ENCODE results near the gene SPRR2D. TPM values are rescaled to one million over a fixed set of nuclear protein-coding genes. Genes with fewer than 3 reads are reported as not detected.

Gene SPRR2D
- polyA plus RNA-seq, 1 donor (not counting 4 experiments of a cell fraction or from before 2014, with no cell fraction given), result 6.6 TPM

- TF ChIP-seq EZH2 (IDR thresholded peaks at IDR 0.05; ENCODE audit: low read length) (no peak), CTCF (optimal IDR thresholded peaks at IDR 0.05 in 1 of 3, IDR thresholded peaks at IDR 0.05 in 1 of 3, conservative IDR thresholded peaks at IDR 0.05 in 1 of 3; ENCODE audit: extremely low read depth in 1 of 3, insufficient read depth in 2 of 3, low read length in 3 of 3) (no peak)
- no peaks in the 10 kb centered on the region for H3K9me3 ChIP-seq (ENCODE audit: control insufficient read depth, low read depth, low read length)
- no peaks in the 10 kb centered on the region for H4K20me1 ChIP-seq (ENCODE audit: control insufficient read depth, extremely low read depth, insufficient read depth, low read length)
- H3K27ac ChIP-seq (ENCODE audit: control insufficient read depth, insufficient read depth, low read length), result no peak within 1 kb of the TSS
- no peaks in the 10 kb centered on the region for H3K79me2 ChIP-seq (ENCODE audit: control insufficient read depth, insufficient read depth, low read length)
- no peaks in the 10 kb centered on the region for H3K36me3 ChIP-seq (ENCODE audit: control insufficient read depth in 2 of 2, extremely low read depth in 1 of 2, insufficient read depth in 2 of 2, low read length in 2 of 2)
- DNase-seq (ENCODE audit: low read depth, low spot score), result no peak
- H3K4me2 ChIP-seq (ENCODE audit: control insufficient read depth, extremely low read depth, insufficient read depth, low read depth, low read length), result no peak within 1 kb of the TSS
- H3K4me3 ChIP-seq (ENCODE audit: control insufficient read depth in 2 of 3, extremely low read depth in 1 of 3, insufficient read depth in 2 of 3, low read depth in 1 of 3, low read length in 3 of 3), result no peak within 1 kb of the TSS
- H3K27me3 ChIP-seq (ENCODE audit: control insufficient read depth, extremely low read depth, insufficient read depth, low read length), result no peaks in the 10 kb centered on the region
- H3K9ac ChIP-seq (ENCODE audit: control insufficient read depth, extremely low read depth, insufficient read depth, low read length), result no peak within 1 kb of the TSS
- no peaks in the 10 kb centered on the region for H3K9me1 ChIP-seq (ENCODE audit: control insufficient read depth, extremely low read depth, insufficient read depth, low read length)
- H3K4me1 ChIP-seq (ENCODE audit: control insufficient read depth, extremely low read depth, insufficient read depth, low read length), result no peaks in the 10 kb centered on the region
- no peak for FAIRE-seq
- dilution Hi-C loops (cut with MboI; ENCODE audit: extremely low pct_ligation_motif_present, low sequenced_read_pairs), result no loop called here
- H2AFZ ChIP-seq (ENCODE audit: control insufficient read depth, low read length), result no peak within 1 kb of the TSS
Observed at GRCh38 chr1:153071511-153071910, 30.6 kb upstream of the SPRR2D start, which contains the start of gene SPRR2B. TSS of gene SPRR2B (minus strand) at chr1:153071611. CDS start at chr1:153070839, 772 bp downstream.

- Histone ChIP-seq H2AFZ (ENCODE audit: control insufficient read depth, low read length) (no peak overlapping the region), H3K9me3 (ENCODE audit: control insufficient read depth, low read depth, low read length) (no peaks in the 10 kb centered on the region), H3K4me1 (ENCODE audit: control insufficient read depth, extremely low read depth, insufficient read depth, low read length) (no peaks in the 10 kb centered on the region), H3K27ac (ENCODE audit: control insufficient read depth, insufficient read depth, low read length) (no peak overlapping the region), H3K4me2 (ENCODE audit: control insufficient read depth, extremely low read depth, insufficient read depth, low read depth, low read length) (no peak overlapping the region), H3K79me2 (ENCODE audit: control insufficient read depth, insufficient read depth, low read length) (no peaks in the 10 kb centered on the region), H3K36me3 (ENCODE audit: control insufficient read depth in 2 of 2, extremely low read depth in 1 of 2, insufficient read depth in 2 of 2, low read length in 2 of 2) (no peaks in the 10 kb centered on the region), H3K9me1 (ENCODE audit: control insufficient read depth, extremely low read depth, insufficient read depth, low read length) (no peaks in the 10 kb centered on the region), H4K20me1 (ENCODE audit: control insufficient read depth, extremely low read depth, insufficient read depth, low read length) (no peaks in the 10 kb centered on the region), H3K9ac (ENCODE audit: control insufficient read depth, extremely low read depth, insufficient read depth, low read length) (no peak overlapping the region), H3K4me3 (ENCODE audit: control insufficient read depth in 2 of 3, extremely low read depth in 1 of 3, insufficient read depth in 2 of 3, low read depth in 1 of 3, low read length in 3 of 3) (no peak overlapping the region), H3K27me3 (ENCODE audit: control insufficient read depth, extremely low read depth, insufficient read depth, low read length) (no peaks in the 10 kb centered on the region)
- TF ChIP-seq CTCF (optimal IDR thresholded peaks at IDR 0.05 in 1 of 3, IDR thresholded peaks at IDR 0.05 in 1 of 3, conservative IDR thresholded peaks at IDR 0.05 in 1 of 3; ENCODE audit: extremely low read depth in 1 of 3, insufficient read depth in 2 of 3, low read length in 3 of 3) (no peak), EZH2 (IDR thresholded peaks at IDR 0.05; ENCODE audit: low read length) (no peak)
- no peak for DNase-seq (ENCODE audit: low read depth, low spot score)
- no peak for FAIRE-seq
- dilution Hi-C loops (cut with MboI; ENCODE audit: extremely low pct_ligation_motif_present, low sequenced_read_pairs), result no loop called here
Observed at GRCh38 chr1:153070243-153070642, 29.3 kb upstream of the SPRR2D start.
